DND-41 (cell line): ENCODE data around the gene FBXW11.
"Not testable (repeated sequence)": the region's sequence is repeated elsewhere in the genome, so short reads cannot be mapped to it uniquely, and the experiment has no call there.

Experiments
- ATAC-seq: fragments of 200-7000 bp; cut with Tn5 transposase; 3 replicates; pipeline ENCODE4 v1.9.1; 2021; ENCODE audit warnings: low read depth; ENCODE audit not compliant: insufficient read depth
- DNase-seq: peaks from one replicate; pipeline ENCODE4 v3.0.0-alpha.2; 2020
- H2AFZ ChIP-seq: 2 replicates; pipeline ENCODE4 v1.6.0; 2012; ENCODE audit warnings: low read depth, low read length
- H3K27ac ChIP-seq: 2 replicates; pipeline ENCODE4 v1.5.1; 2012; ENCODE audit warnings: low read length, inconsistent platforms
- H3K27me3 ChIP-seq: fragments of 200-600 bp; sonication (generic); 2 replicates; pipeline ENCODE4 v1.6.0; 2012; ENCODE audit warnings: low read length, mild to moderate bottlenecking, inconsistent platforms; ENCODE audit not compliant: insufficient read depth, poor library complexity
- H3K36me3 ChIP-seq: 2 replicates; pipeline ENCODE4 v1.5.1; 2012; ENCODE audit warnings: low read length, inconsistent platforms; ENCODE audit not compliant: insufficient read depth
- H3K4me1 ChIP-seq: 2 replicates; pipeline ENCODE4 v1.5.1; 2012; ENCODE audit warnings: mild to moderate bottlenecking, low read length; ENCODE audit not compliant: insufficient read depth
- H3K4me2 ChIP-seq: 2 replicates; pipeline ENCODE4 v1.6.0; 2012; ENCODE audit warnings: mild to moderate bottlenecking, moderate library complexity, low read length, inconsistent platforms; ENCODE audit not compliant: insufficient read depth
- H3K4me3 ChIP-seq, 2 experiments: fragments of 200-600 bp in 1 of 2; shearing (Covaris generic) in 1 of 2; 2 replicates each; pipeline ENCODE4 v1.5.1; 2012 to 2016; ENCODE audit warnings: inconsistent platforms in 2 of 2, low read length in 2 of 2, mild to moderate bottlenecking in 2 of 2, low read depth in 1 of 2, moderate library complexity in 1 of 2
- H3K79me2 ChIP-seq: 2 replicates; pipeline ENCODE4 v1.6.0; 2012; ENCODE audit warnings: low read length, inconsistent platforms; ENCODE audit not compliant: insufficient read depth
- H3K9ac ChIP-seq: 2 replicates; pipeline ENCODE4 v1.6.0; 2012; ENCODE audit warnings: low read depth, mild to moderate bottlenecking, inconsistent platforms, low read length, moderate library complexity
- H3K9me3 ChIP-seq: 2 replicates; pipeline ENCODE4 v1.5.1; 2012; ENCODE audit warnings: low read length, moderate library complexity, mild to moderate bottlenecking, inconsistent platforms; ENCODE audit not compliant: insufficient read depth, severe bottlenecking
- H4K20me1 ChIP-seq: 2 replicates; pipeline ENCODE4 v1.6.0; 2012; ENCODE audit warnings: low read length; ENCODE audit not compliant: insufficient read depth
- CTCF ChIP-seq: IDR thresholded peaks from 2 replicates; pipeline ENCODE4 v1.5.1; 2012; ENCODE audit warnings: borderline replicate concordance, low read length, moderate library complexity, mild to moderate bottlenecking; ENCODE audit not compliant: poor library complexity, severe bottlenecking; ENCODE audit errors: extremely low read depth
- EZH2 ChIP-seq: IDR thresholded peaks from 3 replicates; pipeline ENCODE4 v1.6.1; 2012; ENCODE audit warnings: borderline replicate concordance, low read depth, mild to moderate bottlenecking, moderate library complexity, low read length, inconsistent platforms; ENCODE audit not compliant: severe bottlenecking

FBXW11 gene

GRCh38 chr5:171979606-171980005, 26.8 kb downstream of the FBXW11 start:
- ATAC-seq (no peak), DNase-seq (no peak)
- Histone ChIP-seq H3K4me1 (peaks cover 2% of the 10 kb centered on the region; the same call in 1 of the 2 replicates), H3K9me3 (peaks cover 34% of the 10 kb centered on the region), H3K36me3 (peaks cover 11% of the 10 kb centered on the region), H3K27me3 (no peaks in the 10 kb centered on the region), H2AFZ (no peak overlapping the region), H3K4me2 (no peak overlapping the region), H3K79me2 (peaks cover 96% of the 10 kb centered on the region), H4K20me1 (peaks cover 40% of the 10 kb centered on the region), H3K9ac (no peak overlapping the region), H3K4me3 (no peak overlapping the region), H3K27ac (no peak overlapping the region)
- TF ChIP-seq EZH2 (no peak), CTCF (no peak)

- ATAC-seq (no peak), DNase-seq (no peak)
- H3K4me1 ChIP-seq, result no peaks in the 10 kb centered on the region
- no peak overlapping the region for H3K27ac ChIP-seq
- H3K4me3 ChIP-seq, result no peak overlapping the region
- no peak overlapping the region for H3K4me2 ChIP-seq
- H3K27me3 ChIP-seq, result no peaks in the 10 kb centered on the region
- H2AFZ ChIP-seq, result no peak overlapping the region
- peaks cover 96% of the 10 kb centered on the region for H3K79me2 ChIP-seq
- peaks cover 34% of the 10 kb centered on the region for H3K9me3 ChIP-seq
- no peak overlapping the region for H3K9ac ChIP-seq
- H4K20me1 ChIP-seq, result peaks cover 45% of the 10 kb centered on the region
- no peak for TF ChIP-seq CTCF
- no peak for TF ChIP-seq EZH2
- H3K36me3 ChIP-seq, result peaks cover 11% of the 10 kb centered on the region
Measured at GRCh38 chr5:171978519-171978918, 27.9 kb downstream of the FBXW11 start.

- Histone ChIP-seq H3K4me3 (no peak overlapping the region), H3K27ac (no peak overlapping the region), H3K9ac (no peak overlapping the region), H3K4me1 (no peaks in the 10 kb centered on the region), H3K27me3 (no peaks in the 10 kb centered on the region), H3K79me2 (peaks cover 96% of the 10 kb centered on the region), H3K36me3 (peaks cover 7% of the 10 kb centered on the region), H2AFZ (no peak overlapping the region), H3K9me3 (peaks cover 34% of the 10 kb centered on the region), H3K4me2 (no peak overlapping the region), H4K20me1 (peaks cover 45% of the 10 kb centered on the region)
- no peak for TF ChIP-seq EZH2
- TF ChIP-seq CTCF, result no peak
- ATAC-seq (no peak), DNase-seq (no peak)
Measured at GRCh38 chr5:171978016-171978415, 28.4 kb downstream of the FBXW11 start.

- DNase-seq, H3K36me3 ChIP-seq, H3K27ac ChIP-seq, H3K4me1 ChIP-seq, H3K4me2 ChIP-seq, H2AFZ ChIP-seq, ATAC-seq, H3K27me3 ChIP-seq, H3K9ac ChIP-seq, H3K4me3 ChIP-seq: not testable (repeated sequence)
- Histone ChIP-seq H4K20me1 (peaks cover 48% of the 10 kb centered on the region), H3K79me2 (peaks cover 96% of the 10 kb centered on the region), H3K9me3 (peaks cover 30% of the 10 kb centered on the region)
Measured at GRCh38 chr5:171977244-171977950, 29.0 kb downstream of the FBXW11 start.
